Measurements from ENCODE around the gene AFF2.

Gene AFF2

GRCh38 chrX:148913971-148914370, 413.6 kb downstream of the AFF2 start:
- H3K9me3 ChIP-seq (ENCODE audit: control insufficient read depth in 2 of 2, low read length in 2 of 2): no peaks in the 10 kb centered on the region
- no peak overlapping the region for H3K27ac ChIP-seq (ENCODE audit: low read length)
- H3K4me1 ChIP-seq (ENCODE audit: control insufficient read depth, insufficient read depth, low read length): no peaks in the 10 kb centered on the region
- no peak overlapping the region for H3K4me3 ChIP-seq (ENCODE audit: low read length in 2 of 2)
- no peak overlapping the region for H3K9ac ChIP-seq (ENCODE audit: low read length in 2 of 2)
- H3K27me3 ChIP-seq (ENCODE audit: control insufficient read depth in 1 of 2, insufficient read depth in 2 of 2, low read length in 2 of 2): no peaks in the 10 kb centered on the region
- no peaks in the 10 kb centered on the region for H3K36me3 ChIP-seq (ENCODE audit: control insufficient read depth in 2 of 2, insufficient read depth in 2 of 2, low read length in 2 of 2)

- no peak overlapping the region for H3K27ac ChIP-seq (ENCODE audit: low read length)
- H3K9ac ChIP-seq (ENCODE audit: low read length in 2 of 2): no peak overlapping the region
- H3K36me3 ChIP-seq (ENCODE audit: control insufficient read depth in 2 of 2, insufficient read depth in 2 of 2, low read length in 2 of 2): no peaks in the 10 kb centered on the region
- H3K4me1 ChIP-seq (ENCODE audit: control insufficient read depth, insufficient read depth, low read length): no peaks in the 10 kb centered on the region
- no peaks in the 10 kb centered on the region for H3K9me3 ChIP-seq (ENCODE audit: control insufficient read depth in 2 of 2, low read length in 2 of 2)
- no peak overlapping the region for H3K4me3 ChIP-seq (ENCODE audit: low read length in 2 of 2)
- no peaks in the 10 kb centered on the region for H3K27me3 ChIP-seq (ENCODE audit: control insufficient read depth in 1 of 2, insufficient read depth in 2 of 2, low read length in 2 of 2)
These were observed 414.4 kb downstream of the AFF2 start for GRCh38 chrX:148914783-148915182.

GRCh38 chrX:148915474-148915873, 415.1 kb downstream of the AFF2 start:
- Histone ChIP-seq H3K36me3 (ENCODE audit: control insufficient read depth in 2 of 2, insufficient read depth in 2 of 2, low read length in 2 of 2) (no peaks in the 10 kb centered on the region), H3K9ac (ENCODE audit: low read length in 2 of 2) (no peak overlapping the region), H3K4me3 (ENCODE audit: low read length in 2 of 2) (no peak overlapping the region), H3K4me1 (ENCODE audit: control insufficient read depth, insufficient read depth, low read length) (no peaks in the 10 kb centered on the region), H3K9me3 (ENCODE audit: control insufficient read depth in 2 of 2, low read length in 2 of 2) (no peaks in the 10 kb centered on the region), H3K27me3 (ENCODE audit: control insufficient read depth in 1 of 2, insufficient read depth in 2 of 2, low read length in 2 of 2) (no peaks in the 10 kb centered on the region), H3K27ac (ENCODE audit: low read length) (no peak overlapping the region)

GRCh38 chrX:148917441-148917840, 417.0 kb downstream of the AFF2 start:
- Histone ChIP-seq H3K27me3 (ENCODE audit: control insufficient read depth in 1 of 2, insufficient read depth in 2 of 2, low read length in 2 of 2) (no peaks in the 10 kb centered on the region), H3K9ac (ENCODE audit: low read length in 2 of 2) (no peak overlapping the region), H3K4me3 (ENCODE audit: low read length in 2 of 2) (no peak overlapping the region), H3K9me3 (ENCODE audit: control insufficient read depth in 2 of 2, low read length in 2 of 2) (no peaks in the 10 kb centered on the region), H3K36me3 (ENCODE audit: control insufficient read depth in 2 of 2, insufficient read depth in 2 of 2, low read length in 2 of 2) (no peaks in the 10 kb centered on the region), H3K4me1 (ENCODE audit: control insufficient read depth, insufficient read depth, low read length) (no peaks in the 10 kb centered on the region), H3K27ac (ENCODE audit: low read length) (no peak overlapping the region)

- Histone ChIP-seq H3K9ac (ENCODE audit: low read length in 2 of 2) (no peak overlapping the region), H3K4me1 (ENCODE audit: control insufficient read depth, insufficient read depth, low read length) (no peaks in the 10 kb centered on the region), H3K9me3 (ENCODE audit: control insufficient read depth in 2 of 2, low read length in 2 of 2) (no peaks in the 10 kb centered on the region), H3K36me3 (ENCODE audit: control insufficient read depth in 2 of 2, insufficient read depth in 2 of 2, low read length in 2 of 2) (no peaks in the 10 kb centered on the region), H3K27ac (ENCODE audit: low read length) (no peak overlapping the region), H3K4me3 (ENCODE audit: low read length in 2 of 2) (no peak overlapping the region), H3K27me3 (ENCODE audit: control insufficient read depth in 1 of 2, insufficient read depth in 2 of 2, low read length in 2 of 2) (no peaks in the 10 kb centered on the region)
These were observed 423.2 kb downstream of the AFF2 start for GRCh38 chrX:148923631-148924030.

DNA sequence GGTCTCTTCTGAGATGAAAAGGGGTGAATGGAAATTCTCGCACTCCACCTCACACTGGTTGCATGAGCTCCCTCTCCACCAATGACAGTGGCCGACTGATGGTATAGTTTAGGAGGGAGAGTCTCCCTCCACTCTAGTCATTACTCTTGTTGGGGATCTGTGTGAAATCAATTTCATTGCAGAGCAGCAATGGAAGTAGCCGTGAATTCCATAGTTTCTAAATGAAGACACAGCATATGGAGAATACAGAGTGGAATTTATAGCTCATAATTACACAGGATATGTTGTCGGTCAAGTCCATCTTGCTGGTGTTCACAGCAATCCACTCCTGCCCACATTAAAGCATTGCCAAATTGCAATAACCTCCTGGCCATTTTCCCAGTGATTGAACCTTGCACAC, 426.0 kb downstream of the AFF2 start:
- Histone ChIP-seq H3K27ac (ENCODE audit: low read length) (no peak overlapping the region), H3K9me3 (ENCODE audit: control insufficient read depth in 2 of 2, low read length in 2 of 2) (no peaks in the 10 kb centered on the region), H3K36me3 (ENCODE audit: control insufficient read depth in 2 of 2, insufficient read depth in 2 of 2, low read length in 2 of 2) (no peaks in the 10 kb centered on the region), H3K4me1 (ENCODE audit: control insufficient read depth, insufficient read depth, low read length) (no peaks in the 10 kb centered on the region), H3K27me3 (ENCODE audit: control insufficient read depth in 1 of 2, insufficient read depth in 2 of 2, low read length in 2 of 2) (peaks cover 0 to 2% of the 10 kb centered on the region in 2 donors), H3K4me3 (ENCODE audit: low read length in 2 of 2) (no peak overlapping the region), H3K9ac (ENCODE audit: low read length in 2 of 2) (no peak overlapping the region)

DNA sequence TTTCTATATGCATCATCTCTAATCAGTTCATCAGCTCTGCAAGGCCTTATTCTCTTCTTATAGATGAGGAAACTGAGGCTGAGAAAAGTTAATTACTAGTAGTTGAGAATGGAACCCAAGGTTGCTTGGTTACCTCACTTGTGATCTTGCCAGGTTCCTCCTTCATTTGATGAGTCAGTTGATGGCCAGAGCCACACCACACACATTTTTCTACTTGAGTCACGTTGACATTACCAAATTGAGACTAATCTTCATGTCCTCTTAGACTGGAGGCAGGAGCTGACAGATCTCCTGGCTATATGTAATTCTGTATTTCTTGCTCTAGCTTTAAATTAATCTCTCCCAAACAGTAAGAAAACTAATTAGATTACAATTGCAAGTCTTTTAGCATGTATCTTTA, 428.4 kb downstream of the AFF2 start:
- Histone ChIP-seq H3K9ac (ENCODE audit: low read length in 2 of 2) (no peak overlapping the region), H3K9me3 (ENCODE audit: control insufficient read depth in 2 of 2, low read length in 2 of 2) (no peaks in the 10 kb centered on the region), H3K27ac (ENCODE audit: low read length) (no peak overlapping the region), H3K4me1 (ENCODE audit: control insufficient read depth, insufficient read depth, low read length) (no peaks in the 10 kb centered on the region), H3K4me3 (ENCODE audit: low read length in 2 of 2) (no peak overlapping the region), H3K27me3 (ENCODE audit: control insufficient read depth in 1 of 2, insufficient read depth in 2 of 2, low read length in 2 of 2) (peaks cover 0 to 2% of the 10 kb centered on the region in 2 donors), H3K36me3 (ENCODE audit: control insufficient read depth in 2 of 2, insufficient read depth in 2 of 2, low read length in 2 of 2) (no peaks in the 10 kb centered on the region)

DNA sequence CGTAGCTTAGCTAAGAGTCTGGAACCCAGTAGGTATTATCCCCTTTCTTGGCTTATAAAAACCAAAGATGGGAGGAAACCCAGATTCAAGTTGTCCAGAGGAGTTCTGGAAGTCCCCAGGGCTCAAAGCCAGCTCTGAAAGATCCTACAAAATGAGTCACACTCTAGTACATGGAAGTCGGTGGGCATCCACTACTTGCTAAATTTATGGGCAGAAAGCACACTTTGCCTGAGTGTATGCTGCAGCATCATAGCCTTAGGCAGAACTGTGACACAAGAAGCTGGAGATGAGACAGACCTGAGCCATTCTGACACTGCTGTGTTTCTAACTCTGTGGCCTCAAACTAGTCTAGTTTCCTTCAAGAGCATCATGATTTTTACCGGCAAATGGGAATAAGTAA, 429.3 kb downstream of the AFF2 start:
- H3K36me3 ChIP-seq (ENCODE audit: control insufficient read depth in 2 of 2, insufficient read depth in 2 of 2, low read length in 2 of 2): no peaks in the 10 kb centered on the region
- no peak overlapping the region for H3K4me3 ChIP-seq (ENCODE audit: low read length in 2 of 2)
- H3K27me3 ChIP-seq (ENCODE audit: control insufficient read depth in 1 of 2, insufficient read depth in 2 of 2, low read length in 2 of 2): peaks cover 0 to 2% of the 10 kb centered on the region in 2 donors
- no peaks in the 10 kb centered on the region for H3K9me3 ChIP-seq (ENCODE audit: control insufficient read depth in 2 of 2, low read length in 2 of 2)
- H3K4me1 ChIP-seq (ENCODE audit: control insufficient read depth, insufficient read depth, low read length): no peaks in the 10 kb centered on the region
- H3K27ac ChIP-seq (ENCODE audit: low read length): no peak overlapping the region
- H3K9ac ChIP-seq (ENCODE audit: low read length in 2 of 2): no peak overlapping the region

DNA sequence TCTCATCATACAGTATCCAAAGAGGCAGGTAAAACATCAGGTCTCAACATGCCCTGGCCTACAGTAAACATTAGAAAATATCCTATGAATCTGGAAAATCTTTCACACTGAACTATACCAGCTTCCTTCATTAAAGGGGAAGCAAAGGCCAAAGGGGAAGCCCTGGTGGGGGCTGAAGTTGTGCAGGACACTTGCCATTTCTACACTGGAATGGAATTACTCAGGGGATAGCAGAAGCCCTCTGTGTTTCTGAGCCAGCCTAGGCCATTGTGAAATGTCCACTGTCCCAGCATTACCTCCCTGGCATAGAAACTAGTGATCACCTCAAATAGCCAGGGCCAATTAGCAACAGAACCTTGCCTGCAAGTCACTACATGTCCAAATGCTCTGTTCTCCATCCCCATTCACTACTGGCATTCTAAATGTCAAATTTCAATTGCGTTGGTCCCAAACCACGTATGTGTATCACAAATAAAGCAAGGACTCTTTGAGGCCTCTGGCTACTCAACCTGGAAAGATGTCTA, 429.9 kb downstream of the AFF2 start:
- Histone ChIP-seq H3K9me3 (ENCODE audit: control insufficient read depth in 2 of 2, low read length in 2 of 2) (no peaks in the 10 kb centered on the region), H3K4me1 (ENCODE audit: control insufficient read depth, insufficient read depth, low read length) (no peaks in the 10 kb centered on the region), H3K27ac (ENCODE audit: low read length) (no peak overlapping the region), H3K36me3 (ENCODE audit: control insufficient read depth in 2 of 2, insufficient read depth in 2 of 2, low read length in 2 of 2) (no peaks in the 10 kb centered on the region), H3K4me3 (ENCODE audit: low read length in 2 of 2) (no peak overlapping the region), H3K27me3 (ENCODE audit: control insufficient read depth in 1 of 2, insufficient read depth in 2 of 2, low read length in 2 of 2) (peaks cover 0 to 2% of the 10 kb centered on the region in 2 donors), H3K9ac (ENCODE audit: low read length in 2 of 2) (no peak overlapping the region)

DNA sequence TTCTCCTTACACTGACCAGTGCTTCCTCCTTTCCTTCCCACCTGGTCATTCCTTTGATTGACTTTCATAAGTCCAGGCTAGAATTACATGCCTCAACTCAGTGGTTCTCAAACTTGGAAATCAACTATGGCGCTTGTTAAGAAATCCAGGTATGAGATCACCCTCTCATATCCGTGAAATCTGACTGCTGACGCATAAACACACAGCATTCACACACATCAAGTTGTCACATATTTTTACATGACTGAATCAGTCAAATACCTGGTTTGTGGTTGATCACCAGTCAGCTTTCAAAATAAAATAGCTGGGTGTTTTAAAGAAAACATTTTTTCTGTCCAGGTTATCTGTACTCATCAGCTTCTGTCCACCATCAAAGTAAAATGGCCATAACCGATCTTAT, 433.5 kb downstream of the AFF2 start:
- no peak overlapping the region for H3K27ac ChIP-seq (ENCODE audit: low read length)
- H3K27me3 ChIP-seq (ENCODE audit: control insufficient read depth in 1 of 2, insufficient read depth in 2 of 2, low read length in 2 of 2): peaks cover 0 to 2% of the 10 kb centered on the region in 2 donors
- no peak overlapping the region for H3K9ac ChIP-seq (ENCODE audit: low read length in 2 of 2)
- H3K4me3 ChIP-seq (ENCODE audit: low read length in 2 of 2): no peak overlapping the region
- H3K9me3 ChIP-seq (ENCODE audit: control insufficient read depth in 2 of 2, low read length in 2 of 2): no peaks in the 10 kb centered on the region
- H3K36me3 ChIP-seq (ENCODE audit: control insufficient read depth in 2 of 2, insufficient read depth in 2 of 2, low read length in 2 of 2): no peaks in the 10 kb centered on the region
- H3K4me1 ChIP-seq (ENCODE audit: control insufficient read depth, insufficient read depth, low read length): no peaks in the 10 kb centered on the region

DNA sequence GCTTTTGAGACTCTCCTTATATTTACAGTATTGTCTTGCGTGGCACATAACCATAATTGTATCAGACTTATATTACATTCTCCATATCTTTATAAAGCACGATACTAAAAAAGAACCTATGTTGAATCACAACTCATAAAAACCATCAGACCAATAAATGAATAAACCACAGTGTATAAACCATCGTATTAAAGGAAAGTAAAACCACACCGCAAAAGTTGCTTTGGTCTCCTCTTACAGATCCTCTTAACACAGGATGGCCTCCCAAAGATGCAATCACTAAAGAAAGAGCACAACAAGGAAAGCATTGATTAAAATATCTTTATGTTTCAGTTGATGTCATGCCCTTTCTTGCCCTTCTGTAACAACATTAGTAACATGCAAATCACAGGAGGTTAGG, 437.9 kb downstream of the AFF2 start:
- Histone ChIP-seq H3K9me3 (ENCODE audit: control insufficient read depth in 2 of 2, low read length in 2 of 2) (no peaks in the 10 kb centered on the region), H3K36me3 (ENCODE audit: control insufficient read depth in 2 of 2, insufficient read depth in 2 of 2, low read length in 2 of 2) (no peaks in the 10 kb centered on the region), H3K9ac (ENCODE audit: low read length in 2 of 2) (no peak overlapping the region), H3K4me1 (ENCODE audit: control insufficient read depth, insufficient read depth, low read length) (no peaks in the 10 kb centered on the region), H3K4me3 (ENCODE audit: low read length in 2 of 2) (no peak overlapping the region), H3K27me3 (ENCODE audit: control insufficient read depth in 1 of 2, insufficient read depth in 2 of 2, low read length in 2 of 2) (no peaks in the 10 kb centered on the region), H3K27ac (ENCODE audit: low read length) (no peak overlapping the region)
